GM12873 (cell line): ENCODE results near the gene PMPCA.

Source experiments
- CTCF ChIP-seq: IDR thresholded peaks from 2 replicates; pipeline ENCODE4 v1.5.1; 2012; ENCODE audit warnings: low read depth, mild to moderate bottlenecking, moderate library complexity, low read length, control low read depth; ENCODE audit not compliant: insufficient read depth; ENCODE audit errors: missing control alignments

Gene PMPCA

GRCh38 chr9:136389396-136389795, 21.1 kb upstream of the PMPCA start:
- no peak for TF ChIP-seq CTCF

- TF ChIP-seq CTCF, result no peak
Measured at GRCh38 chr9:136391737-136392537, 18.5 kb upstream of the PMPCA start.

GRCh38 chr9:136392538-136393449, 17.7 kb upstream of the PMPCA start:
- no peak for TF ChIP-seq CTCF

- TF ChIP-seq CTCF, result no peak
Measured at GRCh38 chr9:136393531-136393930, 16.9 kb upstream of the PMPCA start.

- no peak for TF ChIP-seq CTCF
Measured at GRCh38 chr9:136394312-136395019, 16.0 kb upstream of the PMPCA start.

- TF ChIP-seq CTCF, result no peak
Measured at GRCh38 chr9:136395020-136395340, 15.5 kb upstream of the PMPCA start.
